Stimulated activated CD8-positive, alpha-beta memory T cell treated with anti-CD3 and anti-CD28 coated beads, Interleukin-7, amount 100 ng/mL, for 4 hours (primary cell): ENCODE data around the gene IMPDH2.

Source experiments
- DNase-seq, 2 donors: peaks; one replicate each; pipeline ENCODE4 v3.0.0-alpha.2; 2020; ENCODE audit warnings: low read depth in 2 of 2

IMPDH2 gene

DNA sequence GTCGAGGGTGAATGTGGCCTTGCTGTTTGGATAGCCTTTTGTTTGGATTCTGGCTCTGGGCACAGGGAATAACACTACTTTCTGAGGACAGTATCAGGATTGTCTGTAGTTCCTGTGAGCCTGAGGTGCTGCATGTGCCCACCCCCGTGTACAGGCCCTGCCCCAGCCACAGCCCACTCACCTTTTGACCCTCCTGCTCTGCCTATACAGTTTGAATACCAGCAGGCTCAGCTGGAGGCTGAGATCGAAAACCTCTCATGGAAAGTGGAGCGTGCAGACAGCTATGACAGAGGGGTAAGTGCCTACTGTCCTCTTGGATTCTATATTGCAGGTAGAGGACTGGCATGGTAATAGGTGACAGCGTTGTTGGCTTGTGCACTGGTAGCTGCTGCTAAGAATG is 46.5 kb downstream of the IMPDH2 start:
- DNase-seq = no peak

DNA sequence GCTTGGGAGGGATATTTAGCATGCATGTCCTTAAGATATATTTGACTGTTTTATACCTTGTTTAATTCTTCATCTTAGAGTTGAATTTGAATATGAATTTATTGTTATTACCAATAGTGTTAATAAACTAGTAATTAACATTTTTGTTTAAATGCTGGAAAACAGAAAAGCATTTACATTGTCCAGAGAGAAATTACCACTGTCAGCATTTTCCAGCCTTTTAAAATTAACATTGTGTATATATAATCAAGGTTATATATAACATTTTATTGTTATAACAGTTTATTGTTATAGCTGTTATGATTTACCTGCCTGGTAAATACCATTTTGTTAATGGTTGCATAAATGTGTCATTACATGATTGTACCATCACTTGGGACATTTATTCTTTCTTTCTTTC is 47.2 kb downstream of the IMPDH2 start:
- DNase-seq = no peak

DNA sequence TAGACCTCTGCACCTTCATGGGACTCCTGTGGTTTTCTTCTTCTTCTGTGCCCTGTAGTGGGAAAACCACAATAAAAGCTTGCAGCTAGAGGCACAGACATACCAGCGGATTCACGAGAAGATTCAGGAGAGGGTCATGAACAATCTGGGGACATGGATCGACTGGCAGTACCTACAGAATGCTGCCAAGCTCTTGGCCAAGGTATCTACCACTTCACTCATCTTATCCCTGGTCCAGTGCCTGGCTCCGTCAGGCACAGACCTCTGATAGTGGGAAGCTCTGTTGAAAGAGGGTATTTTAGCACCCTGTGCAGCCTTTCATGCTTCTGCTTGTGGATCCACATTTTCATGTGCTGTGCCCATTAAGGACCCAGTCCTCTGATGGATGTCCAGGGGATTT is 48.9 kb downstream of the IMPDH2 start:
- no peak for DNase-seq

DNA sequence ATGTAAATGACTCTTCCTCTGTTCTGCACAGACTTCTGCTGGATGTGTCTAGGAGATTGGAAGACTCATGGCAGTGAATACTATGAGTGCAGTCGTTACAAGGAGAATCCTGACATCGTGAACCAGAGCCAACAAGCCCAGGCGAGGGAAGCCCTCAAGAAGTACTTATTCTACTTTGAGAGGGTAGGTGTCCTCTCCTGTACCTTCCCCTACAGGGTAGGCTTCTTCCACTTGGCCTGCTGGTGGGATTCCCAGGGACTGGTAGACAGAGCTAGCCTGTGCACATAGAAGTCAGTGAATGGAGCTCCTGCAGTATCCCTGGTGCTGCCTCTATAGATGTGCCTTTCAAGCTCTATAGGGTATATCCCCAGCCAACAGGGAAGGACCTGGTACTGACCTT is 49.7 kb downstream of the IMPDH2 start:
- no peak for DNase-seq
